ENCODE data around the gene CACNA2D3. TPM values are rescaled to one million over a fixed set of nuclear protein-coding genes. Genes with fewer than 3 reads are reported as not detected.

The CACNA2D3 gene
- total and polyA plus RNA-seq, 4 donors, result 0.06 to 0.37 (median 0.08) TPM; not detected in 1

- TF ChIP-seq REST (IDR thresholded peaks at IDR 0.05), result no peak
- no peak for TF ChIP-seq TAF1 (conservative IDR thresholded peaks at IDR 0.05)
- TF ChIP-seq YY1 (IDR thresholded peaks at IDR 0.05), result no peak
- no peak for TF ChIP-seq MAX (IDR thresholded peaks at IDR 0.05)
- TF ChIP-seq ATF3 (IDR thresholded peaks at IDR 0.05), result no peak
Observed at GRCh38 chr3:54857343-54857742, 735.0 kb downstream of the CACNA2D3 start (continued).

GRCh38 chr3:54858093-54858785, 735.9 kb downstream of the CACNA2D3 start:
- no peaks in the 10 kb centered on the region for H3K36me3 ChIP-seq (ENCODE audit: control insufficient read depth in 4 of 4, insufficient read depth in 3 of 4, low read depth in 1 of 4, low read length in 3 of 4)
- H3K27ac ChIP-seq (ENCODE audit: low read depth in 1 of 2, low read length in 2 of 2), result no peak overlapping the region
- peaks cover 0 to 7% (median 1%) of the 10 kb centered on the region in 4 donors for H3K27me3 ChIP-seq (ENCODE audit: control insufficient read depth in 4 of 4, insufficient read depth in 4 of 4, low read length in 3 of 4)
- WGBS, result 46% methylated on average over 4 of the region's 4 CpGs
- H3K4me3 ChIP-seq (ENCODE audit: low read depth in 1 of 3, low read length in 3 of 3), result no peak overlapping the region
- TF ChIP-seq RXRA (IDR thresholded peaks at IDR 0.05) (no peak), NR2F2 (IDR thresholded peaks at IDR 0.05) (no peak), FOXA1 (IDR thresholded peaks at IDR 0.05) (no peak), HNF4G (IDR thresholded peaks at IDR 0.05) (no peak), YY1 (IDR thresholded peaks at IDR 0.05) (no peak), CTCF (IDR thresholded peaks at IDR 0.05; ENCODE audit: low read depth, low read length, missing input control) (no peak), JUND (IDR thresholded peaks at IDR 0.05) (no peak), ATF3 (IDR thresholded peaks at IDR 0.05) (no peak), GABPA (IDR thresholded peaks at IDR 0.05 in 1 of 2, conservative IDR thresholded peaks at IDR 0.05 in 1 of 2) (no peak), TAF1 (conservative IDR thresholded peaks at IDR 0.05) (no peak), ZBTB33 (IDR thresholded peaks at IDR 0.05) (no peak), RAD21 (IDR thresholded peaks at IDR 0.05) (no peak), MAX (IDR thresholded peaks at IDR 0.05) (no peak), FOXA2 (IDR thresholded peaks at IDR 0.05) (no peak), SP1 (IDR thresholded peaks at IDR 0.05) (no peak), EGR1 (IDR thresholded peaks at IDR 0.05; ENCODE audit: low read depth in 2 of 2) (no peak)
- no peak for DNase-seq (ENCODE audit: low spot score)
- no peaks in the 10 kb centered on the region for H3K4me1 ChIP-seq (ENCODE audit: control insufficient read depth in 4 of 4, insufficient read depth in 4 of 4, low read length in 3 of 4)
- no peaks in the 10 kb centered on the region for H3K9me3 ChIP-seq (ENCODE audit: control insufficient read depth in 4 of 4, low read length in 3 of 4)
- no peak overlapping the region for H3K9ac ChIP-seq (ENCODE audit: low read depth in 1 of 2, low read length in 2 of 2)
